Iris pigment epithelial cell (primary cell): ENCODE results near the gene HOXA3.

ENCODE experiments used
- DNase-seq: peaks from one replicate; pipeline ENCODE4 v3.0.0-alpha.2; 2011; ENCODE audit warnings: low read depth

HOXA3 gene

DNA sequence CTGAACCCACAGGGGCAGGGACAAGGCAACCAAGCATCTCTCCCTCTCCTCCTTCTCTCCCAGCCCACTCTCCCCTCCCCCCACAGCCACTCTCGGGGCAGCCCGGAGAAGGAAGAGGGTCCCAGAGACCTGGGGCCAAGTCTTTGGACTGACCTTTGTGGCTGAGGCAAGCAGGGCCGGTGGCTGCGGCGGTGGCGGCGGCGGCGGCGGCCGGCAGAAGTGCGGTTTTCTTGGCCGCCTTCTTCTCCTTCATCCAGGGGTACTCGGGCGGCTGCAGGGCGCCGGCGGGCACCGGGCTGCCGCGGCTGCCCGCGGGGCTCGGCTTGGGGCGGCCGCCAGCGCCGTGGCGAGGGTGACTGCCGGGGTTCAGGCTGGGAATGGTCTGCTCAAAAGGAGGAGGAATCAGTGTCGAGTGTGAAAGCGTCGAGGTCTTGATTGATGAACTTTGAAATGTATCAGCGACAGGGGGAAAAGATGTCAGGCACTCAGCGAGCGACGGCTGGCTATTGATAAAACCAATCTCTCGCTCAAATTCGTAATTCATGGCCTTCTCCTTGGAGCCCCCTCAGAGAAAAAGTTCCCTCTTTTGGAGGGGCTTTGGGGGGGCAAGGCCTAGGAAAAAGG is 50.3 kb downstream of the HOXA3 start:
- DNase-seq, result no peak

DNA sequence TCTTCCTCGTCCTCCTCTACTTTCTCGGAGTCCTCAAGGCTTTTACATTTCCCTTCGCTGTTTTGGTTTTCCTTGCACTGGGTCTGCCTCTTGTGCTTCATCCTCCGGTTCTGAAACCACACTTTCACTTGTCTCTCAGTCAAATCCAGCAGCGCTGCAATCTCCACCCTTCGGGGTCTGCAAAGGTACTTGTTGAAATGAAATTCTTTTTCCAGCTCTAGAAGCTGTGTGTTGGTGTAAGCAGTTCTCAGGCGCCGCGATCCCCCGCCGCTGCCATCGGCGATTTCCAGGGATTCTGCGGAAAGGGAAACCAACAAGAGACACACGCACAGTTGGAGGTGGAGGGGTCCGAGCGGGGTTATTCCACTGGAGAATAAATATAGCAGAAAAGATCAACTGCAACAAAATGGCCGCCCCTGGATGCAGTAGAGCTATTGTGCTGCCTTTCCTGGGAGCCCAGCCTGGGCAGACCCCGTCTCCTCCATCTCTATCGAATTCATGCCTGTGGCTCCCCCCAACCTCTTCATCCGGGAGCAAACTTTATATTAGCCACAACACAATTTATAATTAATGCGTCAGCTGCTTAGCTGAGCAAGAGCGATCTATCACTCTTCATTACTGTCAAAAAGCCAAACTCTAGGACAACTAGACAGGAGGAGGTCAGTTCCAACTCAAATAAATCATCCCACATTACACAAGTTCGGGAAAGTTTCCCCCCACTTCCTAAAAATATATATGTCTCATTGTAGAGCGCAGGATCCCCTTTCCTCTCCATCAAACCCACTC is 51.0 kb downstream of the HOXA3 start:
- DNase-seq, result no peak

DNA sequence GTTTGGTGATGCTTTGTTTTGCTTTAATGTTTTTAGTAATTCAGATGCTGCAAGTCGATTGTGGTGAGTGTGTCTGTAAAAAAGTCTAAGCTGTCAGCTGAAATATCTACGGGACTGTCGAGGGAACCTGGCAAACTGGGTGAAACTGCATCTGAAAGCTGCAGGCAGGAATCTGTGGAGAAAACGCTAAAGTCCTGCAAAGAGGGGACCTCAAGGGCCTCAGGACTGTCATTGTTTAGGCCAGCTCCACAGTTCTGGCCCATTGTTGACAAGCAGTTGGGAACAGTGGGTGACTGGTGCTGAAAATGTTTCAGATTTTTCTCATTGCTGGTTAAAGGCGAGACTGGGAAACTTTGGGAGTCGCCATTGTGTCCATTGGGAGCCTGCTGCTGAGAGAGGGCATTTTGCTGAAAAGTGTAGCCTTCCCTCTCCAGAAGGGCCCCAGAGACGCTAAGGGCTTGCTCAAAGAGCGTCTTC is 51.7 kb downstream of the HOXA3 start:
- DNase-seq, result no peak

DNA sequence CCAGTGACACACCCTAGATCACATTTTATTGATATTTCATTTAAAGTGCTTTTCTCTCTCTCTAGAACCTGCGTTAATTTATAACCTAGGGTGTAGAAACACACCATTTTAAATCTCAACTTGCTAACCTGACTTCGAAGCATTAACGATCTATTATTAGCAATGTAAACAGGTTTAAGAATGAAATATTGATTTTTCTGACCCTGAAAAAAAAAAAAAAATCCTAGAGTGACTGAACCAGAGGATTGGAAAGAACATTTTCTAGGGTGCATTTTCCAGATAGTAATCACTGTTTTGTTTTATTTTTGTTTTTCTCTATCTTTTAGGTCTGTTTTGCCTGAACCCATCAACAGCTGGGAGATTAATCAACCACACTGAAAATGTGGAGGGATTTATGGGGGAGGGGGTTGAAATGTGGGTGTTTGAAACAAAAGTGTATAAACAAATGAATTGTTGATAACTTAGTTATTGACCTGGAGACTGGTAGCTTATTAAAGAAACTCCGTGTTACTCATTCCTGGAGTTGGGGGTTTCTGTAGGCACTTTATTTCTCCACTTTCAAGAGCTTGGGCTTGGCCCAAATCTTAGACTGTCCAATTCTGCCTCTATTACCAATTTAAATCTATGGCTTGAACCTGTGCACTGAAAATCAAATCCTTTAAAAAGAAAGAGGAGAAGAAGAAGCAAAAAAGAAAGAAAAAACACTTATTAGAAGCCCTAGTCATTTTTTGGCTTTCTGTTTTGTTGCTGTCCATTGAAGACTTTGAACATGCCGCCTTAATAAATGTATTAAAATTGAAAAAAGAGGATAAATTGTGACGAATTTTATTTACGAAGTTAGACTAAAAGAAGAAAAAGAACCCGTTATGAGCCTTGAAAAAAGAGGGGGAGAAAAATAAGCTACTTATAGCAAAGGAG is 52.7 kb downstream of the HOXA3 start:
- DNase-seq, result no peak

DNA sequence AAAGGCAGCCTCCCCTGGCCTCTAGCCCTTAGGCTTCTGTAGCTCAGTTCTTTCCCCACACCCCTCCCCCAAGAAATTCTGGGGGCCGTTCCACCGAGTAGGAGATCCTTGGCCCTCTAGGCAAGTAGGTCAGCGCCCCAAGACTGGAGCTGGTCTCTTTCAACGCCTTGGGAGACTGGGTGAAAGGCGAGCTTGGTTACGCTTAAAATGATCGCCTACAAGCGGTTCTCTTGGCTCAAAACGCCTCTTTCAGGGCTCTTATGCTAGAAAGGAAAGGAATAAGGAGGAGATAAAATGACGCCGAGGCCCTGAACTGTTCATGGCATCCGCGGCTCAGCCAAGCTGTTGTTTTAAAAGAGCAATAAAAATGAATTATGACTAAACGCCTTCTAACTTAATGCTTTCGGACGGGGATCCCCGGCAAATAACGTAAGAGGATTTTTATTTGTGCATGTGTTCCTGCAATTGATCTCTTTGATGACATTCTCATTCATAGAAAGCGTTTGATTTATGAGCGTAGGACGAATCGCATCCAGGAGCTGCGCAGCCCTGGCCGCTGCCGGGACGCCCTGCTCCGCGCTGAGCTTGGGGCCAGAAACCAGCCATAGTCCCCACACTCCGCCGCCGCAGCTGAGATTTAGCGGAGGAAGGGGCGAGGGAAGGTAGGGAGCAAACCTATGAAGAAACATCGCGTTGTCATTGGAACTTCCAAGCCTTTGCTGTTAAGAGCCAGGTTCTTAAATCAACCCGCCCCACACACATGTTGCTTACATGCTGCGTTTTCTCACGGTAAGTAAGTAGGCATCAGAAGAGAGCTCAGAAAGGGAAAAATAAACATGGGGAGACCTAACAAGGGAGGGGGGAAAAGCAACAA is 53.6 kb downstream of the HOXA3 start:
- DNase-seq, result no peak

DNA sequence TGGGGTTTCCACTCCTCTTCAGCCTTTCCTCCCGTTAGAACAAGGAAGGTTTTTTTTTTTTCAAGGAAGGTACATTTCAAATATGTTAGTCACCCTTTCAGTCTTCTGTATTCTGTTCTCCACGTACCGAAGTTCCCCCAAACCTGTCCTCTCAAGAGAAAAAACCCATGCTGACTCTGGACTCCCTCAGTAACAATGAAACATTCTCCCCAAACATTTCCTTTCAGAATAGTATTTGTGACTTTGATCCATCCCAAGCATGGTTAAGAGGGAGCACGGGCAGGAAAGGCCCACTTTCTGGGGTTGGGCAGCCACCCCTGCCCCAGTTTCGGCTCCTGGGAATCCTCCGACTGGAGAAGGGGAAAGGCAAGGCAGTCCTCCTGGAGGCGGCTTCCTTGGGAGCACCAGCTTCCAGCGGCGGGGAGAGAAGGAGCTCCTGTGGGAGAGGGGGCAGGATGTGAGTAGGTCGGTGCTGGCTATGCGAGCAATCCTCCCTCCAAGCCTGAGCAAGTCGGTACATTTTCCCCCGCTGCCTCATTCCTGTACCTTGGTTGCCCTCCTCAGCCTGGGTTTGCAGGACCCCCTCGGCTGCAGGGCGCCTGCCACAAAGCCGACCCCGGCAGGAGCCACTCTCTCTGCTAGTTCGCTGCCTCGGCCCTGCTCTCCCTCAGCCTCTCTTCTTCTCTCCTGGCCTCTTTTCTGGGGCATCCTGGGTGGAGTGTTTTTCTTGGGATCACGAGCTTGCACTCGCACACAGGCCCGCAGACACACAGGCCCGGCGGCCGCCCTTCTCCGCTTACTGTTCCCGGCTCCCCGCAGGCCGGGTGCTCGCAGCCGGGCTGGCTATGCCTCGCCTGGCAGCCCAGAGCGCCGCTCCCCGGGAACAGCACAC is 54.5 kb downstream of the HOXA3 start:
- no peak for DNase-seq

DNA sequence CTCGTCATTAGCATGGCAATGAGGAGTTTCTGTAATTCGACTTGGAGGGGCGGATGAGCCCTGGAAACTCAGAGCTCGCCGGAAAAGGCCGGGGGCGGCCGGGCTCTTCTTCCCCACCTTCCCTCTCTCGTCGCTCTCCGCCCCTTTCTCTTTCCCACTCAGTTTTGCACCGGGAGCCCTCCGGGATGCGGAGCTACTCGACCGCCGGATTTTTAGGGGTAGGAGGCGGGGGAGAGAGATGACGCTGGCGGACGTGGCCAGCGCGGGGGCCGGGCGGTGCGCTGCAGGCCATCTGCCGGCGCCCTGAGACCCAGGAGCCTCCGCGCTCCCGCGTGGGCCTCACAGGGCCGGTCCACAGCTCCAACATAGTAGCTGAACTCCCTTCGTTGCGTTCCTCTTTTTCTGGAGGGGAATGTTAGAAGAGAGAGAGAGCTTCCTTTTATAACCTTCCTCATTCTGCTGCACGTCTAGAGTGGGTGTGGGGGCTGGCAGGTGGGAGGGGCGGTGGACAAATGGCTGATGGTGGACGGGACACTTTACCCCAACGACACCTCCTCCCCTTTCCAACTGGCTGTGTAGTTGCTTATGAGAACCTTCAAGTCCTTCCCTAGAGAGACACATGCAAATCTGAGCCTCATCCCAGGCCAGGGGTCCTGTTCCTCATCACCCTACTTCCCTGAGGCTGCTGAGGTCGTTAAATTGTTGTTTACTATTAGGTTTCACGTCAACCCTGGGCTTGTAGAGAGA is 55.4 kb downstream of the HOXA3 start:
- no peak for DNase-seq

DNA sequence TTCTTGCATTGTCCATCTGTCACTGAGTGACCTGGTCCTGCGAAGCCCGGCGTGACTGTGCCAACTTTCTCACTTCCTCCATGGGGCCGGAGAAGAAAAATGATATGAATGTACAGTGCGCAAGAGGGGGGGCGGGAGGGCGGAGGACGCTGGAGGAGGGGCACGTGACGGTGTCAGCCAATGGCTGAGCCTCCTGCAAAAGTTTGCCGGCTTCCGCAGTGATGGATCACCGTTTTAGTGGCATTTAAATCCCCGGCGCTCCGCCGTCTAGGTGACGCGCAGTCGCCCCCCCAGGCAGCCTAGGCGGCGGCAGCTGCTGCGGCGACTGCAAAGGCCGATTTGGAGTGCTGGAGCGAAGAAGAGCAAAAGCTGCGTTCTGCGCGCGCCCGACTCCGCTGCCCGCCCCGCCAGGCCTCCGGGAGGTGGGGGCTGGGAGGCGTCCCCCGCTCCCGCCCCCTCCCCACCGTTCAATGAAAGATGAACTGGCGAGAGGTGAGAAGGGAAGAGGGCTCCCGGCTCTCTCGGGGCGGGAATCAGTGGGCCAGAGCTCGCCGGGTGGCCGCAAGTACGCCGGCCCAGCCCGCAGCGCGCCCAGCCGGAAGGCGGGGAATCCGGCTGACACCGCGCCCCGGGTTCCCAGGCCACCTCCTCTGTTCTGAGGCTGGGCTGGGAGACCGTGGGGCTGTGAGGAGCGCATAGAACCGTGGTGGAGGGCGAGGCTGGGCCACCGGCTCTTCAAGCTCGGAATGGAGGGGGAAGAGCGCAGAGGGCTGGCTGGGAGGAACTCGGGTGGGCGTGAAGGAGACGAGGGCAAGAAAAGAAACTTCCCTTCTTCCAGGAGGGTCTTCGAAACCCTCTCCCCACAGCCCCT is 56.3 kb downstream of the HOXA3 start, which contains the start of gene HOXA1:
Gene HOXA1 (minus strand): TSS at position 104 of the 871 bp plus-strand sequence. CDS start 88 bp downstream, at position 16.
- peak; percentile 16 for DNase-seq

DNA sequence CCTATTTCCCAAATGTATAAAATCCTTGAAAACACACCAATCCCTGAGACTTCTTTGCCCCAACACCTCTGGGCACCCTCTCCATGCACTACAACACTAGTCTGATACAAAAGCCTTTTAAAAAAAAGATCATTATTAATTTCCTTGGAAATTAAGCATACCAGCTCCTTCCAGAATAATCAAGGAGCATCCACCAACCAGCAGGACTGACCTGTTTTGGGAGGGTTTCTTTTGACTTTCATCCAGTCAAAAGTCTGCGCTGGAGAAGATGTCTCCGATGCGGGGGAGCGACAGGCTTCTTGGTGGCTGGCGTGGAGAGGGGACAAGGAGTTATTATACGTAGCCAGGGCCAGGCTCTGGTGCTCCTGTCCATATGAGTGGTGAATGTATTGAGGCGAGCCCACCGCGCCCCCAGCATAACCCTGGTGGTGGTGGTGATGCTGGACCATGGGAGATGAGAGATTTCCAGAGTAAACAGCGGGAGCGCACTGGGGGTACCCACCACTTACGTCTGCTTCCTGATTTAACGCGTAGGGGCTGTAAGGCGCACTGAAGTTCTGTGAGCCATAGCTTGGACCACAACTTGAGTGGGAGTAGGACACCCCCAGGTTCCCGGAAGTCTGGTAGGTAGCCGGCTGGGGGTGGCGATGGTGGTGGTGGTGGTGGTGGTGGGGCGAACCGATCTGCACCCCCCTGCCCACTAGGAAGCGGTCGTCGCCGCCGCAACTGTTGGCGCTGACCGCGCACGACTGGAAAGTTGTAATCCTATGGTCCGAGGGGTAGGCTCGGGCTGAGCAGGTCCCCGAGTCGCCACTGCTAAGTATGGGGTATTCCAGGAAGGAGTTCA is 57.1 kb downstream of the HOXA3 start:
- no peak for DNase-seq

DNA sequence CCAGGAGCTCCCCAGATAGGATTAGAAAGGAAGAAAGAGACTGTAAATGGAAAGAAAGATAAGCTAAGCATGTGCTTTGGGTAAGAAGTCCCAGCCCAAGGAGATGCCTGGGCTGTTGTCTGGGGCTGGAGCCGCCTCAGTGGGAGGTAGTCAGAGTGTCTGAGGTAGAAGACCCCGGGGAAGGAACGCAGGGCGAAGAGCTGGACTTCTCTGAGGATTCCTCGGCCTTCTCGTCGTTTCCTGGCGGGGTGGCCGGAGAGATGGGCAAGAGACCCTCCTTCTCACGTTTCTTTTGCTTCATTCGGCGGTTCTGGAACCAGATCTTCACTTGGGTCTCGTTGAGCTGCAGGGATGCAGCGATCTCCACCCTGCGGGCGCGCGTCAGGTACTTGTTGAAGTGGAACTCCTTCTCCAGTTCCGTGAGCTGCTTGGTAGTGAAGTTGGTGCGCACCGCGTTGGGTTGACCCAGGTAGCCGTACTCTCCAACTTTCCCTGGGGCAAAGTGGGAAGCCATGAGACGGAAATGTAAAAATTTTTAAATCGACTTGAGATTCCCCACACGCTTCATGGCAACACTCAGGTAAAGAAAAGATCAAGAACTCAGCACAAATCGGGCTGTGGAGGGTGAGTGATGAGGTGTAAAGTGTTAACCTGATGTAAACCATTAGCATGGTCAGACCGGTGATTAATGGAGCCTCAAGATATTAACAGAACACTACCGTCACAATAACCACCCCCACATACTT is 57.9 kb downstream of the HOXA3 start:
- DNase-seq, result no peak

DNA sequence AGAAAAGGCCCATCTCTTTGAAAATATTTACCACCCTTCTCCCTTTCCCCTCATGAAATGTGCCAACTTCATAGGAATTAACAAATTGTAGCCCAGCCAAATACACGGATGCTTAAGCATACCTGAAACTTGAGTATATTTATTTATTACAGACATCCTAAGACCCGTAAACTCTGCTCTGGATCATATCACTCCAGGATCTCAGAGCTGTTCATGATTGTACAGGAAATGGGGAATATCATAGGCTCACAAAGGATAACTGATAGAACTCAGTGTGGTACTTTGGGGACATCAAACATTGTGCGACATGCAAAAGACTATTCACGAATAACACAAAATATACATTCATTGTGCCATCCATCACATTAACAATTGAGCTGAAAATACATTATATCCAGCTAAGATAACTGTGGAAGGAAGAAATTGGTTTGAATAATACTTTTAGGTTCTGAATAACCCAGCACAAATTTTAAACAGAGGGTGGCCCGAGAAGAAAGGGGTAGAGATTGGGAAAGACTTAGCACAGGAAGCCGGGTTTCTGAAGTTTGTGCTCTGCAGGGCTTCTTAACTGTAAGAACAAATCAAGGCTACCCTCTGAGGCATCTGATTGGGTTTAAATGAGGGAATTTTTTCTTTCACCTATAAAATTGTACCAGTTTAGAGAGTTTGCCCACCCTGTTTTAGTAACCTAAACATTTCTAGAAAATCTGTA is 59.0 kb downstream of the HOXA3 start:
- no peak for DNase-seq

DNA sequence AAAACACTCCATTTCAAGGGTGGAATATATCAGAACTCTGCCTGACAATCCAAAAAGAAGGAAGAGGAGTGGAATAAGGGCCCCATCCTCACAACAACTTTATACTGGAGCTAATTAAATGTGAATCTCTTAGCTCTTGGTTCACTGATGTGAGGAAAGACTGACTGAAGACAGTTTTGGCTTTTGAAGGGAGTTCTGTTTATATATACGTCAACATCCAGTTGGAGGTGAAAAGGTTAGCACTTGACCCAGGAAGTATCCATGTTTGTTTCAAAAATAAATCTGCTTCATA is 59.6 kb downstream of the HOXA3 start:
- DNase-seq, result no peak

DNA sequence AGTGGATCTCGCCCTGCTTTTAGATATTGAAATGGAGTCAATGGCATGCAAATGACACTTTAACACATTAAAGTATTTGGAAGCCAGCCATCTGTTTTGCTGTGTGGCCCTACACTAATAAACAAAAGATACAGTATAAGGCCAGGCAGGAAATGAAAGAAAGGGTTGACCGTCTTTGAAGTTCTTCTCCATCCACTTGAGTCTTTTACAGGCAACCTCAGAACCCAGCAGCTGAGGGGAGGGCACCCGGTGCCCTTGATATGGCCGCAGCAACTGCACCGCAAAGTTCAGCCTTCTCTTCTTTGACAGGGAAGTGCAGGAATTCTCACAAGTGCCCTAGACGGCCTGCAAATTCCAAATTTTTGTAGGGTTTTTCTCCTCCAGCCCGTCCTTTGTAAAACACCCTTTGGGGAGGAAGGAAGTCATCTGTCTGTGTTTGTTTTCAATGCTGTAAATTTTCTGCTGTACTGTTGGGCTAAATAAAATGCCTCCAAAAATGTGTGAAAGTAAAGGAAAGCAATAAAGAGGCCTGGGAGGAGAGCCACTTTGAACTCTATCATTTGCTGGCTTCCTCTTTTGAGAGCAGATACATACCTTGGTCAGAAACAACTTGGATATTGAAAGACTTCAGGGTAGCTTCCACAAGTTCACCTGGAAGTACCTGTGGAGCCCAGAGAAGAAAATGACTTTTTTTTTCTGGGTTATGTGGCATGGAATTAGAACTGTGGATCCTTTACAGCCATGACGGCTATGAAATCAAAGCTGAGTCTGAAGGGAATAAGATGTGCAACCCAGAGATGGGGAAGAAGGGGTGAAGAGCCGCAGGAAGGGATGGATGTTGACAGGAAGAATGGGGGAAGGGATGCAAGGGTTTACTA is 60.2 kb downstream of the HOXA3 start:
- DNase-seq, result no peak

DNA sequence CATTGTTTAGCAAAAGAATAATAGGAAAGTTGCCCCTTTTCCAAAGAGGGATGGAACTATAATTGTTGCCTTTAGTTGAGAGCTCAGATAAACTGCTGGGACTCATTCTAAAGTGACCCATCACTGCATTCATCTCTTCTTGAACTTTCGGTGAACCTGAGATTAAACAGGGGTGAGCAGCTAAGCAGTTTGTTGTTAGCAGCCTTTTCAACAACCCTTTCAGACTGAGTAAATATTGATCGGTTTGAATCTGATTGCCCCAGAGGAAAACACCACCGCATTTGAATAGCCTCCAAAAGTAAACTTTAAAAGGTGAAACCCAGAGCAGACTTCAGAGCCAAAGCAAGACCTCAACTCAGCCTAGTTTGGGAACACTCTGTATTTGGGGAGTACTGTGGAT is 61.3 kb downstream of the HOXA3 start:
- DNase-seq, result no peak
